Ovary (tissue), 9 donors: ENCODE results near the gene DICER1. TPM values are rescaled to one million over a fixed set of nuclear protein-coding genes. Genes with fewer than 3 reads are reported as not detected.
"Not testable (repeated sequence)": the region's sequence is repeated elsewhere in the genome, so short reads cannot be mapped to it uniquely, and the experiment has no call there.

Experiments used
- DNase-seq, 5 donors: peaks; one replicate each; pipeline ENCODE4 v3.0.0-alpha.2; 2019 to 2020
- H3K27ac ChIP-seq, 2 donors: fragments of 200-600 bp; one replicate each; pipeline versions ENCODE4 v1.5.1 to v1.8.0; 2019 to 2022
- H3K27me3 ChIP-seq: fragments of 200-600 bp; one replicate; pipeline ENCODE4 v1.8.0; 2022
- H3K36me3 ChIP-seq: fragments of 200-600 bp; sonication (generic); one replicate; pipeline ENCODE4 v1.5.1; 2019
- H3K4me1 ChIP-seq: one replicate; pipeline ENCODE4 v1.8.1; 2013; ENCODE audit warnings: mild to moderate bottlenecking, moderate library complexity; ENCODE audit not compliant: insufficient read depth
- H3K4me3 ChIP-seq: fragments of 200-600 bp; sonication (generic); one replicate; pipeline ENCODE4 v1.5.1; 2017
- H3K9me3 ChIP-seq, 2 donors: fragments of 200-600 bp in 1 of 2; sonication (generic) in 1 of 2; one replicate each; pipeline versions ENCODE4 v1.5.1 to v1.8.1; 2013 to 2019; ENCODE audit warnings: mild to moderate bottlenecking in 1 of 2, moderate library complexity in 1 of 2
- CTCF ChIP-seq, 3 donors: fragments of 450-650 bp in 2 of 3; fragments of 200-600 bp in 1 of 3; IDR thresholded peaks; one replicate each; pipeline versions ENCODE4 v1.5.1 to v1.8.0; 2016 to 2022; ENCODE audit warnings: antibody characterized with exemption in 3 of 3, mild to moderate bottlenecking in 1 of 3
- EP300 ChIP-seq: sonication (generic); formaldehyde crosslinking; IDR thresholded peaks from one replicate; pipeline ENCODE4 v1.6.1; 2017; ENCODE audit warnings: antibody characterized with exemption
- POLR2A ChIP-seq: fragments of 450-650 bp; IDR thresholded peaks from one replicate; pipeline ENCODE4 v1.6.1; 2017; ENCODE audit warnings: antibody characterized with exemption, mild to moderate bottlenecking, moderate library complexity
- WGBS, 3 donors: extraction: QIAGEN DNeasy Blood & Tissue Kit in 1 of 3; methylation state at CpG; one replicate each; pipeline versions ENCODE4 v1.1.5 to v1.1.7; 2013 to 2017; 5-methylcytosine and 5-hydroxymethylcytosine counted together
- intact Hi-C, 4 donors: fragments of 100-400 bp; cut with DNase I; formaldehyde crosslinking; loops; one replicate each; pipeline versions ENCODE4 v1.11.0 to v1.15.1; 2022 to 2023
- polyA plus RNA-seq, 2 donors: library from polyadenylated mRNA; stranded (reverse); fragments of 200-250 nt in 1 of 2; fragments of 350-450 nt in 1 of 2; fragmentation: Illumina TruSeq in 1 of 2; extraction: RNeasy Lipid Tissue Mini Kit (QIAGEN cat#74804) in 1 of 2; gene quantifications; one replicate each; pipeline ENCODE4 v1.2.3, GENCODE V29; 2013 to 2014
- total RNA-seq, 7 donors: library from RNA; depleted of rRNA in 2 of 7; stranded (reverse); fragments of >200 nt in 2 of 7; fragmentation: NEBNext Ultra II Directional in 3 of 7; extraction: Animal tissue kit (Norgen Biotek cat#: 25700) in 3 of 7; gene quantifications; one replicate each; pipeline versions ENCODE4 v1.1.0 to v1.2.4, GENCODE V29; 2016 to 2023
- donor health status: DM: no; HTN: no; CAD: no; lungs with moderate emphysema.
- donor health status: DM: no; HTN: no; CAD: no.
- donor health status: Bipolar disorder and iron deficiency.
- donor health status: DM: yes; HTN: yes; CAD: no.
- donor health status: DM: no; HTN: no; CAD: no.
- donor health status: DM: yes; HTN: yes; CAD: no.

The DICER1 gene
- total and polyA plus RNA-seq, 9 donors, result 9.6 to 54.7 (median 47.4) TPM

- Histone ChIP-seq H3K4me1 (peaks cover 2% of the 10 kb centered on the region), H3K4me3 (no peak overlapping the region), H3K27ac (no peak overlapping the region), H3K27me3 (no peaks in the 10 kb centered on the region), H3K36me3 (no peaks in the 10 kb centered on the region), H3K9me3 (no peaks in the 10 kb centered on the region)
- WGBS, 3 donors, result 96% methylated on average over 1 of the region's 1 CpG
- no peak for TF ChIP-seq CTCF (IDR thresholded peaks at IDR 0.05)
- TF ChIP-seq EP300, result no peak
- TF ChIP-seq POLR2A, result no peak
- intact Hi-C loops, result loop anchor here in 1 of 4 donors (5.0 kb wide), 1 partner anchor 566 kb away; no protein-coding TSS in a partner anchor
- no peak for DNase-seq
Observed at GRCh38 chr14:95183082-95183481, 25.8 kb upstream of the DICER1 start.

- Histone ChIP-seq H3K9me3 (peaks cover 0 to under 1% of the 10 kb centered on the region in 2 donors), H3K27ac (no peak overlapping the region), H3K27me3 (no peaks in the 10 kb centered on the region), H3K36me3 (no peaks in the 10 kb centered on the region), H3K4me1 (peaks cover 2% of the 10 kb centered on the region), H3K4me3 (no peak overlapping the region)
- TF ChIP-seq CTCF (IDR thresholded peaks at IDR 0.05), result no peak
- no peak for TF ChIP-seq EP300
- TF ChIP-seq POLR2A, result no peak
- 79 to 80% (median 80%) methylated on average over 8 of the region's 8 CpGs for WGBS, 3 donors
- intact Hi-C loops, result loop anchor here in 1 of 4 donors (5.0 kb wide), 1 partner anchor 565 kb away; no protein-coding TSS in a partner anchor
- DNase-seq, result no peak
Observed at GRCh38 chr14:95182379-95182778, 25.1 kb upstream of the DICER1 start.

GRCh38 chr14:95180966-95181741, 23.8 kb upstream of the DICER1 start:
- WGBS, 3 donors, result 78 to 79% (median 78%) methylated on average over 8 of the region's 8 CpGs
- no peak for DNase-seq
- Histone ChIP-seq H3K9me3 (peaks cover 0 to 3% of the 10 kb centered on the region in 2 donors), H3K4me3 (no peak overlapping the region), H3K27me3 (no peaks in the 10 kb centered on the region), H3K4me1 (peaks cover 2% of the 10 kb centered on the region), H3K27ac (no peak overlapping the region), H3K36me3 (no peaks in the 10 kb centered on the region)
- intact Hi-C loops, result loop anchor here in 1 of 4 donors (5.0 kb wide), 1 partner anchor 564 kb away; no protein-coding TSS in a partner anchor
- TF ChIP-seq CTCF (IDR thresholded peaks at IDR 0.05) (no peak), EP300 (no peak), POLR2A (no peak)

- H3K27me3 ChIP-seq, H3K4me3 ChIP-seq, DNase-seq, H3K4me1 ChIP-seq, H3K9me3 ChIP-seq, intact Hi-C loops, H3K27ac ChIP-seq, H3K36me3 ChIP-seq: not testable (repeated sequence)
- WGBS, 3 donors, result 93 to 99% (median 99%) methylated on average over 3 of the region's 3 CpGs
Observed at GRCh38 chr14:95175670-95176069, 18.3 kb upstream of the DICER1 start.

- 16 to 18% (median 18%) methylated on average over 2 of the region's 2 CpGs for WGBS, 3 donors
- intact Hi-C loops, result no loop called here
- H3K9me3 ChIP-seq, result peaks cover 0 to 3% of the 10 kb centered on the region in 2 donors
- no peak for DNase-seq
- no peaks in the 10 kb centered on the region for H3K36me3 ChIP-seq
- H3K4me3 ChIP-seq, result no peak overlapping the region
- TF ChIP-seq CTCF (IDR thresholded peaks at IDR 0.05) (no peak), EP300 (no peak)
- no peaks in the 10 kb centered on the region for H3K27me3 ChIP-seq
- H3K27ac ChIP-seq, result no peak overlapping the region
- H3K4me1 ChIP-seq, result no peaks in the 10 kb centered on the region
Observed at GRCh38 chr14:95174184-95174792, 17.0 kb upstream of the DICER1 start.
